WI38 (cell line): ENCODE data around the gene DDX21.
A peak's percentile ranks its signal among the peaks of the same experiment; 100 is the strongest.
"Not testable (repeated sequence)": the region's sequence is repeated elsewhere in the genome, so short reads cannot be mapped to it uniquely, and the experiment has no call there.

Experiments used
- H3K4me3 ChIP-seq: 2 replicates; pipeline ENCODE4 v1.5.1; 2011; ENCODE audit warnings: low read depth, mild to moderate bottlenecking, control low read depth, low read length
- CTCF ChIP-seq: IDR thresholded peaks from 2 replicates; pipeline ENCODE4 v1.5.1; 2012; ENCODE audit warnings: low read depth, mild to moderate bottlenecking, control low read depth, low read length

DDX21 gene

GRCh38 chr10:68992636-68993440 is 36.9 kb downstream of the DDX21 start:
- H3K4me3 ChIP-seq = peak overlapping the region; percentile 25
- TF ChIP-seq CTCF = no peak

- no peak for TF ChIP-seq CTCF
- H3K4me3 ChIP-seq = no peak overlapping the region
These were observed 41.2 kb downstream of the DDX21 start for GRCh38 chr10:68997211-68997610.

- no peak overlapping the region for H3K4me3 ChIP-seq
- TF ChIP-seq CTCF = peak; percentile 24; the same call in 1 of the 2 replicates
These were observed 48.9 kb downstream of the DDX21 start for GRCh38 chr10:69004821-69005220.

- TF ChIP-seq CTCF = no peak
- no peak overlapping the region for H3K4me3 ChIP-seq
These were observed 49.9 kb downstream of the DDX21 start for GRCh38 chr10:69005704-69006485.

- no peak overlapping the region for H3K4me3 ChIP-seq
- TF ChIP-seq CTCF = no peak
These were observed 51.3 kb downstream of the DDX21 start for GRCh38 chr10:69007260-69007659.

- H3K4me3 ChIP-seq = no peak overlapping the region
- TF ChIP-seq CTCF = no peak
These were observed 53.4 kb downstream of the DDX21 start for GRCh38 chr10:69009360-69009759.

- TF ChIP-seq CTCF = no peak
- H3K4me3 ChIP-seq = no peak overlapping the region
These were observed 54.2 kb downstream of the DDX21 start for GRCh38 chr10:69010151-69010640.

- not testable (repeated sequence) for H3K4me3 ChIP-seq
These were observed 56.8 kb downstream of the DDX21 start for GRCh38 chr10:69012778-69013177.
